LNCaP clone FGC (cell line): ENCODE measurements around the gene PDGFD.

Experiments
- DNase-seq: peaks from one replicate; pipeline ENCODE4 v3.0.0-alpha.2; 2011; ENCODE audit warnings: low read depth
- H3K4me3 ChIP-seq: 2 replicates; pipeline ENCODE4 v1.5.1; 2011; ENCODE audit warnings: mild to moderate bottlenecking, low read depth, low read length, control low read depth
- CTCF ChIP-seq: IDR thresholded peaks from 2 replicates; pipeline ENCODE4 v1.5.1; 2012; ENCODE audit warnings: mild to moderate bottlenecking; ENCODE audit not compliant: control insufficient read depth, insufficient read depth; ENCODE audit errors: extremely low read depth

Gene PDGFD

GRCh38 chr11:103894034-103894433 lies 269.9 kb downstream of the PDGFD start:
- H3K4me3 ChIP-seq: no peak overlapping the region
- no peak for TF ChIP-seq CTCF
- no peak for DNase-seq

- no peak overlapping the region for H3K4me3 ChIP-seq
- DNase-seq: no peak
- TF ChIP-seq CTCF: no peak
These were observed 270.6 kb downstream of the PDGFD start for GRCh38 chr11:103893371-103893770.

- no peak for DNase-seq
- no peak overlapping the region for H3K4me3 ChIP-seq
- TF ChIP-seq CTCF: no peak
These were observed 271.3 kb downstream of the PDGFD start for GRCh38 chr11:103892603-103893002.

GRCh38 chr11:103890654-103891053 lies 273.3 kb downstream of the PDGFD start:
- H3K4me3 ChIP-seq: no peak overlapping the region
- no peak for TF ChIP-seq CTCF
- DNase-seq: no peak

- TF ChIP-seq CTCF: no peak
- H3K4me3 ChIP-seq: no peak overlapping the region
- no peak for DNase-seq
These were observed 274.3 kb downstream of the PDGFD start for GRCh38 chr11:103889679-103890078.

- H3K4me3 ChIP-seq: no peak overlapping the region
- no peak for TF ChIP-seq CTCF
- DNase-seq: no peak
These were observed 275.4 kb downstream of the PDGFD start for GRCh38 chr11:103888541-103888951.

GRCh38 chr11:103887001-103887658 lies 276.8 kb downstream of the PDGFD start:
- no peak for TF ChIP-seq CTCF
- DNase-seq: no peak
- no peak overlapping the region for H3K4me3 ChIP-seq
